Stimulated activated CD4-positive, alpha-beta T cell treated with anti-CD3 and anti-CD28 coated beads, Interleukin-1b, Interleukin-23, amount 100 ng/mL, for 48 hours (primary cell): ENCODE results near the gene PSMB10.
"Not testable (repeated sequence)": the region's sequence is repeated elsewhere in the genome, so short reads cannot be mapped to it uniquely, and the experiment has no call there.

ENCODE experiments used
- DNase-seq: peaks from one replicate; pipeline ENCODE4 v3.0.0-alpha.2; 2020

The PSMB10 gene

DNA sequence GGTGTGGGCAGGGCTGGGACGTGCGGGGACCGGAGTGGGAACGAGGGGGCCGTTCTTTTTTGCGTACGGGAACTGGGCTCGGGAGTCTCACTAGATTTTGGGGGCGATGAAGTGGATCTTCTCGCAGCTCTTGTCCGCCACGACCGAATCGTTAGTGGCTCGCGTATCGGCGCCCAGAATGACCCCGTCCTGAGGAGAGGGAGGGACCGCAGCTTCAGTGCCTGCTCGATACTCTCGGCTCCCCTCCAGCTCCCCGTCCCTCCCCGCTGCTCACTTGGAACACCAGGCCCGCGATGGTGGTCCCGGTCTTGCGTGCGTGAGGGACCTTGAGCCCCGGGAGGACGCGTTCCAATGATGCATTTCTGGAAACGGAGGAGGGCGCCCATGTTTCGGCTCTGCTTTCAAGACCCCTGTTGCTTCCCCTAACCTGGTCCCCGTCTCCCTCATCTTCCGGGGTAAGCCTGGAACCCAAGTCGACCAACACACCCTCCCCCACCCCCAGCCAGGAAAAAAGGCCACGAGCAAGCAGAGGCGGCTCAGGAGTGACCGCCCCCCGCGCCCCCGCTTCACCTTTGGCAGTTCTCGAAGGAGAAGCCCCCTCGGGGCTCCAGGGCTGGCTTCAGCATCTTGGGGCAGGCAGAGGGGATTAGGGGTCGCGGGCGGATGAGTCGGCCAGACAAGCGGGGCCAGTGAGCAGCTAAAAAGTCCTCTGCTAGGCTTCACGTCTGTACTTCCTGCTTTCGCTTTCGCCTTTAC, at the start of gene PSMB10:
TSS of gene PSMB10 (minus strand) at position 727 of the 756 bp plus-strand sequence. CDS start at position 626, 101 bp downstream.
- peak; percentile 50 for DNase-seq

DNA sequence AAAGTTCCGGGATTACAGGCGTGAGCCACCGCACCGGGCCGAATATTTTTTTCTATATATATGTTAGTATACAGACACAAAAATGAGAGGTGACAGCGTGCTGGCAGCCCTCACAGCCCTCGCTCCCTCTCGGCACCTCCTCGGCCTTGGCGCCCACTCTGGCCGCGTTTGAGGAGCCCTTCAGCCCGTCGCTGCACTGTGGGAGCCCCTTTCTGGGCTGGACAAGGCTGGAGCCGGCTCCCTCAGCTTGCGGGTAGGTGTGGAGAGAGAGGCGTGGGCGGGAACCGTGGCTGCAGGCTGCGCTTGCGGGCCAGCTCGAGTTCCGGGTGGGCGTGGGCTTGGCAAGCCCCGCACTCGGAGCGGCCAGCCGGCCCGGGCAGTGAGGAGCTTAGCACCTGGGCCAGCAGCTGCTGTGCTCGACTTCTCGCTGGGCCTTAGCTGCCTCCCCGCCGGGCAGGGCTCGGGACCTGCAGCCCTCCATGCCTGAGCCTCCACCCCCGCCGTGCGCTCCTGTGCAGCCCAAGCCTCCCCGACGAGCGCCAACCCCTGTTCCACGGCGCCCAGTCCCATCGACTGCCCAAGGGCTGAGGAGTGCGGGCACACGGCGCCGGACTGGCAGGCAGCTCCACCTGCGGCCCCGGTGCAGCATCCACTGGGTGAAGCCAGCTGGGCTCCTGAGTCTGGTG, 45.5 kb upstream of the PSMB10 start:
- no peak for DNase-seq

DNA sequence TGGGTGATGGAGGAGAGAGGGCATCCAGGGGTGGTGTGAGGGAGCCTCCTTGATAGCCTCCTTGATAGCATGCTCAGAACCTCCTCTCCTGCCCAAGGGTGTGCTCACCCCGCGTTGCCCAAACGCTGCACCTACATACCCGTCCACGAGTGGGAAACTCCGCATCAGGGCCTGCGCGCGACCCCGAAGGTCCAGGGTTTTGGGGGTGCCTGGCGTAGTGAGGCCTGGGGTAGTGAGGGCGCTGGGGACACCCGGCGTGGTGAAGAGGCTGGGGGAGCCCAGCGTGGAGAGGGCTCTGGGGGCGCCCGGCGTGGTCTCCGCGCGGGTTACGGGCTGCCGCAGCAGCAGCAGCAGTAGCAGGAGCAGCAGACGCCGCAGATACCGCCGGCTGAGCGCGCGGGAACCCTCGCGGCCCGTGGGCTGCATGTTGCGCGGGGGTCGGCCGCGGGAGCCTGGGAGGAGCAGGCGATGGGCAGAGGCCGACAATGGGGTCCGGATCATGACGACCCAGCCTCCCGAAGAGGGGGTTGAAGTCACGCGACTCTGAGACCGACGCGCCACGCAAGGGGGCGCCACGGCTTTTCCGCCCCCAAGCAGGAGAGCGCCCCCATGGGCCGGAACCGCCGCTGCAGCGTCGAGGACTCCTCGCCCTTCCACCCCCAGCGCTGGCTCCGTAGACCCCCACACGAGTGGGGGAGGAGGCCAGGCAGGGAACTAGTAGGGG, 43.5 kb upstream of the PSMB10 start, which contains the start of gene DPEP3:
TSS of gene DPEP3 (minus strand) at position 545 of the 724 bp plus-strand sequence. CDS start at position 426, 119 bp downstream.
- DNase-seq = no peak

DNA sequence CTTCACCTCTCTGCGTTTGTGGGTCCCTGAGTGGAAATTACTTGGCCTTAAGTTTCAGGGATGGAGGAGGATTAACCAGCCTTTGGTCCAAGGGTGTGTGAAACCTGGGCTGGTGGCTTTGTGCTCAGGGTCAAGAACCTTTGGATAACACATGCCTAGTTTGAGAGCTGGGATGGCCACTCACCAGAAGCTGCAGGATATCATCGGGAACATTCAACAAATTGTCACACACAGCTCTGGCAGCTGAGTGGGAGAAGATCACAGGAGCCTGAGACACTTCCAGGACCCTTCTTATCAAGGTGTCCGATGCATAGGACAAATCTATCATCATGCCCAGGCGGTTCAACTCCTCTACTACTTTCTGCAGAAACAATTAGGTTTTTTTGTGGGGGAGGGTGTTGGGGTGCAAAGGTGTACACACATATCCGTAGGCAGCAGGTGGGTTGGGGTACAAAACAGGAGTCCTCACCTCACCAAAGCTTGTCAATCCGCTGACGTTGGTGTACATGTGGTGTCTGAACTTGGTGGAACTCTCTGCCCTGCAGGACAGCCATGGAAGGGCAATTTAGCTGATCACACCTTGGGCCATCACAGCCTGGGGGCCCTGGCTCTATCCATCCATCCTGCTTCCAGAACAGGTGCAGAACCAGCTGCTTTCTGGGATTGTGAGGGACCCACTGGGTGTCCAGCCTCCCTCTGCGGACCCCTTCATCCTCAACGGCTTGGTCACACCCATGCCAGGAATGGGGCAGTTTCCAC, 41.0 kb upstream of the PSMB10 start:
- no peak for DNase-seq

DNA sequence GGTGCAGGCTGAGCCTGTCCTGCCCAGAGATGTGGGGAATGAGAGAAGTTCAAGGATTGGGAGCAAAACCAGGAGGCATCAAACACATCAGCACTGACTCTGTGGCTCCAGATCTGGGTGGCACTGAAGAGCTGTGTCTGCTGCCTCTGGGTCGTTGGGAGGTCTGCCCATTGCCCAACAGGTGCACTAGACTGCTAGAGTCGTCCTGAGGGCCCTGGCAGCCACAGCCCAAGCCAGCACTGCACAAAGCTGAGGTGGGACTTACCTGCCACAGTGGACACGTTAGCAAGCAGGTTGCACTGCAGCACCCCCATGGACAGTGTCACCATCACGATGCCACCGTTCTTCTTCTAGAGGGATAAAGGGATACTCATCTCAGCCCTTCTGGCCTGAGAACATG, 40.4 kb upstream of the PSMB10 start:
- DNase-seq = no peak

DNA sequence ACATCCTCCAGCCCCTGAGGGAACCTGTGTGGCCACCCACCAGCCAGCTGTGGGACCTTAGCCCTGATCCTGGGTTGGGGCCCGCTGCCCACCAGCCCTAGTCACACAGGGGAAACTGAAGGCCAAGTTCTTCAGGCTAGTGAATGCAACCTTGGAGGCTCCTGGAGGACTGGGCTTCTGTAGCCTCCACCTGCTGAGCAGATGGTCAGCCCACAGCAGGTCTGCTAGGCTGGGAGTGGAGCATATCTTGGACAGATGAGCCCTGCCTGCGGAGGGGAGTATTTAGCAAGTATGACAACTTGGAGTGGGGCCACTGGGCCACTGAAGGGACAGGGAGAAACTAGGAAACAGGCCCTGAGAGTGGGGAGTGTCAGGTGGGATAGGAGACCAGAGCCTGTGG, 39.6 kb upstream of the PSMB10 start:
- DNase-seq = no peak

DNA sequence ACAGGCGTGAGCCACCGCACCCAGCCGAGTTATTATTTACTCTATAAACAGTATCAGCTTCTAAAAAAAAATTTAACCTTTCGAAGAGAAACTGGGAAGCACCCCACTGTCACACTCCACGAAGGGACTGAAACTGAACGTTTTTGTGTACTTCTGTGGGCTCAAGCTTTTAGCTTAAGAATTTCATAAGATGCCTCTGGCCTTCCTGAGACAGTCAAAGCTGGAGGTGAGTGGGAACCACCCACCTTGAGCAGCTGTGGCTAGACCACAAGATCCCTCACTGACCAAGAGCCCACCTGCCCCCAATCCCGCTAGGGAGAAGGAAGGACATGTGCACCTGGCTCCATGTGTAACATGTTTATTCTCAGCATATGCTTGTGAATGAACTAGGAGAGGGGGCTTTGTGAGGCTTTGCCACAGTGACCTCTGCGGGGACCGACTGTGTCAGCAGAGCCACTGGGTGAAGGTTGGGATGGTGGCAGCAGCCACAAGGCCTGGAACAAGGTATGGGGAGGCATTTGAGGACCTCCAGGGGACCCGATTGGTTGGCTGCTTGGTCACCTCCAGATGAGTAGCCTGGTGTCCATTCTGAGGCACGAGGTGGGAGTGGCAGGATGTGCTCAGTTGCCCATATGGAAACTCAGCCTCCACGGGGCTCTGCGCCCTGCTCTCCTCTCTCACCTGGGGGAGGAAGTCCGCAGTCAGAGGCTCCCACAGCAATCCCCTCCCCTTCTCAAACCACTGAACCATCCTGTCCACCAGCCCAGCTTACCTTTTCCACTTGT, 38.9 kb upstream of the PSMB10 start:
- no peak for DNase-seq

DNA sequence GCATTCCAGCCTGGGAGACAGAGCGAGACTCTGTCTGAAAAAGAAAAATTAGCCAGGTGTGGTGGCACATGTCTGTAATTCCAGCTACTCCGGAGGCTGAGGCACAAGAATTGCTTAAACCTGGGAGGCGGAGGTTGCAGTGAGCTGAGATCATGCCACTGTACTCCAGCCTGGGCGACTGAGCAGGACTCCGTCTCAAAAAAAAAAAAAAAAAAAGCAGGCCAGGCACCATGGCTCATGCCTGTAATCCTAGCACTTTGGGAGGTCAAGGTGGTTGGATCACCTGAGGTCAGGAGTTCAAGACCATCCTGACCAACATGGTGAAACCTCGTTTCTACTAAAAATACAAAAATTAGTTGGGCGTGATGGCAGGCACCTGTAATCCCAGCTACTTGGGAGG, 35.6 kb upstream of the PSMB10 start:
- DNase-seq = not testable (repeated sequence)

DNA sequence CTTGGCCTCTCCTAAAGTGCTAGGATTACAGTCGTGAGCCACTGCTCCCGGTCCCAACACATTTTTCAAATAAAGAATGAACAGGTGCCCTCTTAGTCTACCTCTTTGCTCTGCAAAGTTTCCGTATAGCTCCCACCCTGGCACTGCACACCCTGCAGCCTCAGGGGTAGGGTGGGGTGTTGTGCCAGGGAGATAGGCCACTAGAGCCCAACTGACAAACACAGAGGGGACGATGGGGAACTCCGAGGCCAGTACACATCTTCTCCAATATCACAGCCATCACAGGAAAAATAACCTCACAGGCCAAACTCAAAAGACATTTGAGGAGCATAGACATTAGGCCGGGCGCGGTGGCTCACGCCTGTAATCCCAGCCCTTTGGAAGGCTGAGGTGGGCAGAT, 34.5 kb upstream of the PSMB10 start:
- DNase-seq = no peak

DNA sequence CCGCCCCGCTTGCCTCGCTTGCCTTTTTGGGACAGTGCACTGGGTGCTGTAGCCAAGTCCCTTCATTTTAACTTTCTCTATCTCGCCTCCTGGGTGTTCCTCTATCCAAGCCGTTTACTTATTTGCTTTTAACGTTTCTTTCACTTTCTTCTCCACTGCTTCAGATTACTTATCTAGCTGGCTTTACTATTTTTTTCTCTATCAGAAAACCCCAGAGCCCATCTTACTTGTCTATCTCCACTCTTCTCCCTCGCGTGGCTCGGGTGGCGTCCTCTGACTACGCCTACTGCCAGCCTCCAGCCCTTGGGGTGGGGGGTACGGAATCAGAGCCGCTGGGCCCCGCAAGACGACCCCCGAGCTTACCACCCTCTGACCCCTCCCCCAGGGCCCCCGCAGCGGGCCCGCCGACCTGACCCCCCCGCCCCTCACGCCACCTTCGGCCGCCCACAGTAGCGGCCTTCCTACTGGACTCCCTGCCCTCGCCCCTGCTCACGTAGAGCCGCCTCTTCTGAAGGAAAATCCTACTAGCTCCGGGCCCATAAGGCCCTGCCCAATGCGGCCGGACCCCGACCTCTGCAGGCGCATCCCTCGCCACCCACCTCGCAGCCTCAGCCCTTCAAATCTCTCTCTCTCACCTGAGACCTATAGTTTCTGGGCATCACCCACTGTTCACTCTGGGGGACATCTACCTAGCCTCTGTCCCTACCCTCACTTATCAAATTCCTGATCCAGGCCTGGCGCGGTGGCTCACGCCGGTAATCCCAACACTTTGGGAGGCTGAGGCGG, 32.8 kb upstream of the PSMB10 start:
- no peak for DNase-seq

DNA sequence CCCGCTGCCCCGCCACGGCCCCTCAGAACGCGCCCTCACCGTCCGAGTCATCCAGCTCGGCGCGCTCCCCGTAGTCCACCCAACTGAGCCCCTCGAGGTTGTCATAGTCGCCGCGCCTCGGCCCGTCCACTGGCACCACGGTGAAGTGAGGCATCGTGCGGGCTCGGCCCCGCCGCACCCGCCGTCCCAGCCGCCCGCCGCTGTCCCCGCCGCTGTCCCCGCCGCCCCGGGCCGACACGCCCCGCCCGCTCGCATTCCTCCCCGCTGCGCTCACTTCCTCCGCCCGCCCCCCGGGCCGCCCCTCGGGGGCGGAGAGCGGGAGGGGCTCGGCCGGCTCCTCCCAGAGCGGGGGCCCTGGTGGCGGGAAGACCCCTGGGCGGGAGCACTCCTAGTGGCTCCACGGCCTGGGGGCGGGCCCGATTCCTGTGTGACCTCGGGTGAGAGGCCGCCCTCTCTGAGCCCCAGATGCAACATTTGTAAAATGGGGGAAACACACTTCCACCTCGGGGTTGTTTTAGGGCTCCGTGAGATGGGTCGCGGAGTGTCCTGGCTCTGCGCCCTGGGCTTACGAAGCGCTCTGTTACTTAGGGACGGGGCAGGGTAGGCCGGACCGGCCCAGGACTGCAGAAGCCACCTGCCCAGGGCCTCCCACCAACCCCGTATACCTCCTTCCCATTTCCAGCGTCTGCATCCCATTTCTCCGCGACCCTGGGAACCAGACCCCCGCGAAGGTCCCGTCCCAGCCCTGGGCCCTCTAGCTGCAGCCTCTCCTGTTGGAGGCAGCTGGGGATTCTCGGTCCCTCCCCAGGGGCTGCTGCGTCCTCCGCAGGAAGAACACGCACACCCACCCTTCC, 32.0 kb upstream of the PSMB10 start, which contains the start of gene SLC12A4:
TSS of gene SLC12A4 (minus strand) at position 238 of the 854 bp plus-strand sequence. CDS start at position 154, 84 bp downstream.
- peak; percentile 90 for DNase-seq

DNA sequence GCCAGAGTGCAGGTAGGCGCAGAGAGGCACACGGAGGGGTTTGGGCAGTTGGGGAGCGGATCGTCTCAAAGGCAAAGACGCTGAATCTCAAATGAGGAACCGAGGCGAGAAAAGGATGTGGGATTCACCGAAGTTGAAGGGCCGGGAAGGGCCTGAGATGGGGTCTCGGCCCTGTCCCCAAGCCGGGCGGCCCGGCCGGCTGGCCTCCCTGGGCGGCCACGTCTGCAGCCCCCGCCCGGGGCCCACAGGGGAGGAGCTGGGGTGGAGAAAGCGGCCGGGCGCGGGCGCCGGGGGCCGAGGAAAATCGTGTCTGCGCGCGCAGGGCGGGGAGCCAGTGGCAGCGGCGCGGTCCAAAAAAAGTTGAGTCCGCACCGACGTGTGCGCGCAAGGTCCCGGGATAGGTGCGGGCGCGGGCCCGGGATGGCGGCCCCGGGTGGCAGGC, 31.3 kb upstream of the PSMB10 start:
- no peak for DNase-seq

DNA sequence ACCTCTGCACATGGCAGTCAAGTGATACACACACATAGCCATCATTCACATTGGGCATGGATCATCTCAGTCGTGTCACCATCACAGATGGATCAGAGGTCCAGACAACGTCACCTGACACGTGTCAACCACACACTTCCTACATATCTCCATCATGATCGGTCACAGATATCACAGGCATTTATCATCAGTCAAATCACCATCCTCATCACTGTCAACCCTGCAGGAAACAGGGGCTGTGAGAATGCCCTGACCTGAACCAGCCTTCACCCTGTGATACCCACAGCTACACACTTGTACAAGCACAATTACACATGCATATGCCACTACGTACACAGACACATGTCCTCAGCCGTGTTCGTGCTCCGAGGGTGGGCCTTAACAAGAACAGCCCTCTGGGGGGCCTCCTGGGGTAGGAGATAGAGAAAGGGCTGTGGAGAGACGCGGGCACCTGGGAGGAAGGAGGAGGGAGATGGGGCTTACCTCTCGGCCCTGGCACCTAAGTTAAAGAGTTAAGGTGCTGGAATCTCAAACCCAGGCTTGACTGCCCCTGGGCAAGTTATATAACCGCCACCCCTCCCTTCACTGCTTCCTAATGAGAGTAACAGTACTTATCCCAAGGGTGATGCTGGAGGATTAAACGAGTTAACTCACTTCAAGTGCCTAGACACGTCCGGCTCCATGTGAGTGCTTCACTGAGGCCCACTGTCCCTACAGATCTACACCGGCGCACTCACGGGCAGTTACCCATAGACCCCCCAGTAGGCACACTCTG, 30.7 kb upstream of the PSMB10 start:
- peak; percentile 38 for DNase-seq

DNA sequence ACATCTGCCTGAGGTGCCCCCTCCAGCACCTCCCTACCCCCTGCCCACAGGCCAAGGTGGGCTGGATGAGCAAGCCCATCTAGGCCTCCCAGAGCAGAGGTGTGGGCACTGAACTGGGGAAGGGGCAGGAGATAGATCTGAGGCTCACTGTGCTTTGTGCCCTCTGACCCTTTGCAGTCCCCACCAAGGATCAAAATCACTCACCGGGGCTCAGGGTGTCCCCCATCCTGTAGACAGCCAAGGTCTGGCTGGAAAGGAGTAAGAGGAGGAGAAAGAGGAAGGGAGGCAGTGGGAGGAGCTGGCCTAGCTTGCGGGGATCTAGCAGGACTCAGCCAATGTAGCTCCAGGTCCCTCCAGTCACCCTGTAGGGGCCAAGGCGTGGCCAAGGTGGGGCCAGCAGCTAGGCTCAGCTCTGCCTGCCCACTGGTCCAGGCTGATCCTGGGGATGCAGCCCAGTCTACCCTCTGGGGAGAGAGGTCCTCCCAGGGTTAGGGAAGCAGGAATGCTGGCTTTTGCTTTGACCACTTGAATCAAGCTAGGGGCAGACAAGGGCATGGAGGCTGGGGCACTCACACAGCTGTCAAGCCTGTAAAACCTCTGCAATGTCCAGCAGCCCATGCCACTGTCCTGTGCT, 30.0 kb upstream of the PSMB10 start:
- no peak for DNase-seq

DNA sequence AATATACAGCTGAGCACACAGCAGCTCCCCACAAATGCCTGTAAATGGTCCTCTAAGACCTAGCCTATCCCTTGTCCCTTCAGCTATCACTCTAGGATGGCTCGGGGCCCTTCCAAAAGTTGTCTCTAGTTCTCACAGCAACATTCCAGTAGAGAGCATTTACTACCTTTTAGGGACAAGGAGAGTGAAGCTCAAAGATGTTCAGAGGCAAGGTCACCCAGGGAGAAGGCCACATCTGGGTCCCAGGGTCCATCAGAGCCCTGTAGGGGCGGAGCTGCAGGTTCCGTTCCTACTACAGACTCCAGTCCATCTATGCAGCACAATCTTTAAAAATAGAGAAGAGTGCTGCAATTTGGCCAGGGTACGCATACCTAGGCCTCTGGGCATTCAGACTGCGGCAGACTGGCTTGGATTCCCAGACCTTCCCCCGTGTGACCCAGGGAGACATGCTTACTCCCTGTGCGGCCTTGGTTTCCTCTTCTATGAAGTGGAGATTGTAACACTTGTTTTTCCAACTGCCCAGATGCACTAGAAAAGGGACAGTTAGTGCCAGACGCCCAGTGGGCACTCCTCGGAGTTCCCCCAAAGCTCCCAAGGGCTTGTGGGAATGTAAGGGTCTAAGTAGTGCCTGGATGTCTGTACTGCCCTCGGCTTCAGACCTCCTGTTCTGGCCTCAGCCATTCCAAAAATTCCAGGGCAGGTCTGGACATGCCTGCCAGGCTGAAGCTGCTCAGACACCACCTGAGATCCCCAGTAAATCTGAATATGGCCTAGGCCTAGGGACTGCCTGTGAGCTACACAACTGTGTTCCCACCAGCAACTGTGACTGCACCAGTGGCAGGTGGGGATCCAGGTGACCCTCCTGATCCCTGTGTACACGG, 29.3 kb upstream of the PSMB10 start:
- DNase-seq = no peak

DNA sequence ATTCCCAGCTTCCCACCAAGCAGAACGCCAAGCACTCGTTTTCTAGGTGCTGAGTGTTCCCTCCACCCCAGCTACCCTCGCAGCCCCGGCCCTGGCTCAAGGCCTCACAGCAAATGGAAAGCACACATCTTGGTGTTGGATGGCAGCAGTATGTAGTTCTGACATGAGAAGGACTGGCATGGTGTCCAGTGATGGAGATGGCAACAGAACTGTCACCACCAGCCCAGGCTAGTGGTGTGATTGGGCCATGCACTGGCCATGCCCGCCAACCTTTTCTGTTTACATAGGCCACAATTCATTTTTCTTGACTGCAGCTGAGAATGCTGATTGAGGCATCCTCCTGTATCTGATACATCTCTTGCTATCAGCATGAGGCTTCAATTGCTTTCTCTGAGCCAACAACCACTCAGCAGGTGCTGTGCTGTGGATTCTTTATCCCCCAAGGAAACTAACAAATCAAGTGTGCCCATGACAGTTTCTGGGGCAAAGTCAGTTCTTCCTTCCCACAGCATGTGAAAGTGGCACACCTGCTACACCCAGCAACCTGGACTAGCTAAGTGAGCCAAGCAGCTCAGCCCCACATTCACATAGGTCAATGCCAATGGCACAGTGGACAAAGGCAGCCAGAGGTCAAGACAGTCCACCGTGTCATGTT, 28.0 kb upstream of the PSMB10 start:
- no peak for DNase-seq
